Adipocyte (in vitro differentiated cells): ENCODE measurements around the gene CAMKV.

Experiments used
- DNase-seq: peaks from one replicate; pipeline ENCODE4 v3.0.0-alpha.2; 2015; ENCODE audit warnings: low read depth
- H3K27me3 ChIP-seq: replicated peaks from 2 replicates; pipeline ENCODE4 v1.7.0; 2013; ENCODE audit warnings: mild to moderate bottlenecking, low read length, moderate library complexity; ENCODE audit not compliant: control insufficient read depth, insufficient read depth
- H3K36me3 ChIP-seq: 2 replicates; pipeline ENCODE4 v1.7.0; 2013; ENCODE audit warnings: low read length, mild to moderate bottlenecking, moderate library complexity; ENCODE audit not compliant: control insufficient read depth, insufficient read depth, severe bottlenecking
- H3K4me1 ChIP-seq: 2 replicates; pipeline ENCODE4 v1.7.0; 2013; ENCODE audit warnings: mild to moderate bottlenecking, low read length, moderate library complexity; ENCODE audit not compliant: control insufficient read depth, insufficient read depth
- H3K4me3 ChIP-seq: 2 replicates; pipeline ENCODE4 v1.7.0; 2013; ENCODE audit warnings: mild to moderate bottlenecking, low read length, moderate library complexity
- H3K9ac ChIP-seq: 2 replicates; pipeline ENCODE4 v1.7.0; 2013; ENCODE audit warnings: mild to moderate bottlenecking, low read length, moderate library complexity
- H3K9me3 ChIP-seq: 2 replicates; pipeline ENCODE4 v1.7.0; 2013; ENCODE audit warnings: mild to moderate bottlenecking, low read length, moderate library complexity; ENCODE audit not compliant: control insufficient read depth

CAMKV gene

DNA sequence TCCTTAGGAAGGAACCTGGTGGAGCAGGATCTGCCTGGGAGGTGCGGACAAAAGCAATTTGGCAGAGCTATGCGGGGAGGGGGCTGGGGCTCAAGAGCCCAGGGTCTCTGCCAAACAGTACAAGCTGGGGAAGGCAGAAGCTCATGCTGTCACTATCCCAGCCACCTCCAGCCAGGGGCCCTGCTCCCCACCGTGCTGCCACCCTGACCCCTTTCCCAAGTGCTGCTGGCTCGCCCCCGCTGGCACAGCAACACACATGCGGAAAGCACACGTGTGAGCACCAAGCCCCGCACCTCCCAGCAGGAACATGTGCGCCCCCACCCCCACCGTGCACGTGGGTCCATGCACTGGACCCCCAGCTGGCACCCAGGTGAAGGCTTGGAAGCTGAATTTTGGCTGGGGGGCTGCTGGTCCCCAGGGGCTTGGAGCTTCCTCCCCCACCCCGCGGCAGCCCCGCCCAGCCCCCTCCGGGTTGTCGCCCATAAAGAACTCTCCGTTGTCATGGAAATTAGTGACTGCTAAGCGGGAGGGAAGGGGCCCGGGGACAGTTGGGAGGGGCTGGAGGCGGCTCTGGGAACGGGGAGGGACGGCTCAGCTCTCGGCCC, 742 bp downstream of the CAMKV start:
- Histone ChIP-seq H3K27me3 (peaks cover 70% of the 10 kb centered on the region), H3K36me3 (no peaks in the 10 kb centered on the region), H3K4me3 (no peak overlapping the region), H3K4me1 (no peaks in the 10 kb centered on the region), H3K9me3 (peaks cover 5% of the 10 kb centered on the region), H3K9ac (no peak overlapping the region)
- DNase-seq: no peak

- Histone ChIP-seq H3K9me3 (peaks cover 5% of the 10 kb centered on the region), H3K27me3 (peaks cover 77% of the 10 kb centered on the region), H3K36me3 (no peaks in the 10 kb centered on the region), H3K4me3 (no peak overlapping the region), H3K9ac (no peak overlapping the region), H3K4me1 (no peaks in the 10 kb centered on the region)
- peak; percentile 52 for DNase-seq
Observed at GRCh38 chr3:49867871-49868321, 1.8 kb downstream of the CAMKV start.

DNA sequence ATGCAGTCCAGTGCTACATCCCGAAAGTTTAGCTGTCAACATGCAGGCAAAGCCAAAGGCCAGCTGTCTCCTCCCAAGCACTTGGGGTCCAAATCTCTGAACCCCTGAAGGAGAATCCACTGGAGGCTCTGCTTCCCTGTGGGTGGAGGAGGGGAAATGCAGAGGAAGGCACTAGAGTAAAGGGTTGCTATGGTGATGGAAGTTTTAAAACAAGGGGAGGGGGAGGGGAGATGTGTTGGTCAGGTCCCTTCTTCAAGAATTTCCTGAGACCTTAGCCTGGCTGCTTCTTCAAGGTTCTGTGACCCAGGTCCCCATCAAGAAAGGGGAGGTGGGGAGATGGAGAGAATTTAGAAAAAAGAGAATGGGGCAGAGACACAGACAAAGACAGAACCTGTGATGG, 2.3 kb downstream of the CAMKV start:
- peaks cover 5% of the 10 kb centered on the region for H3K9me3 ChIP-seq
- H3K4me1 ChIP-seq: no peaks in the 10 kb centered on the region
- no peak overlapping the region for H3K4me3 ChIP-seq
- no peaks in the 10 kb centered on the region for H3K36me3 ChIP-seq
- H3K9ac ChIP-seq: no peak overlapping the region
- DNase-seq: no peak
- H3K27me3 ChIP-seq: peaks cover 81% of the 10 kb centered on the region

- Histone ChIP-seq H3K27me3 (peaks cover 75% of the 10 kb centered on the region), H3K4me3 (no peak overlapping the region), H3K36me3 (no peaks in the 10 kb centered on the region), H3K9ac (no peak overlapping the region), H3K9me3 (peaks cover 5% of the 10 kb centered on the region), H3K4me1 (no peaks in the 10 kb centered on the region)
- DNase-seq: no peak
Observed at GRCh38 chr3:49865198-49865784, 4.4 kb downstream of the CAMKV start.

DNA sequence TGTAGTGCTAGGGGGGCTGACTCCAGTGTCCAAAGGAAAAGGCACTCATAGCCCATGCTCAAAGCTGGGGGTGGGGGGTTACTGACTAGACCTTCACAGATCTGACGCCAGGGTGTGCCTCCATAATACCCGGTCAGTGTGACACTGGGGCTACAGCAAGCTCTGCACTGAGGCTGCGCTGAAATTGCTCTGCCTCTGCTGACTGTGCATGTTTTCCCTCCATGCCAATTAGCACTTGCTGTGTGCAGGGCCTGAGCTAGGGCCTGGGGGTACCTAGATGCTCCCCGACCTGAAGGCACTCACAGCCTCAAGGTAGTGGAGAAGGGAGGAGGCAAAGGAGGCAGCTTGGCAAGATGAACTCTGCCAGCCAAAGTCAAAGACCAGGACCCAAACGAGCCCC, 5.2 kb downstream of the CAMKV start:
- Histone ChIP-seq H3K27me3 (peaks cover 70% of the 10 kb centered on the region), H3K4me3 (no peak overlapping the region), H3K9ac (no peak overlapping the region), H3K9me3 (peaks cover 5% of the 10 kb centered on the region), H3K4me1 (no peaks in the 10 kb centered on the region), H3K36me3 (no peaks in the 10 kb centered on the region)
- DNase-seq: no peak

DNA sequence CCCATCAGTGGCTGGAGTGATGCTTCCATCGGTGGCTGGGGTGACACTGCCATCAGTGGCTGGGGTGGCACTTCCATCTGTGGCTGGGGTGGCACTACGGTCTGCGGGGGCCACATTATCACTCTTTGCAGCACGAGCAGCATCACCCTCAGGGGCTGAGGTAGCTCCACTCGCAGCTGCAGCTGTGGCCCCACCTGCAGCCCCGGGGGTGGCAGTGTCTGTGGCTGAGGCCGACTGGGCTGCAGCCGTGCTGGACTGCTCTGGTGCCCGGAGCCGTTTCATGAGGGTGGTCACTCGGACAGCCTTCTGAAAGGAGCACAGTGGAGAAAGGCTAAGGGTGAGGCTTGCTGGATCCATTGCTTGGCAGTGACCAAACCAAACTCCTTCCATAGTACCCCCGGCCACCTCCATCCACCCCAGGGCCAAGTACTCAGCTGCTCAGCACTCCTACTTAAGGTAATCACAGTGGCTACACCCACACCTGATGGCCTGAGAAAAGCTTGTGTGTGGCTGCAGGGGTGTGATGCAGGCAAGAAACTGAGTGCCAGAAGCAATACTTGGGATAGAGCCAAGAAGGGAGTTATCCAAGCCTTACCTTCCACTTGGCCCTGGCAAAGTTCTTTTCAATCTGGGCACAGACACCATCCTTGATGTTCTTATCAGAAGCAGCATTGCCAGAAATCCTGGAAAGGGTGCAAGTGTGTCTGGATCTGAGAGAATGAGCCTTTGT, 10.0 kb downstream of the CAMKV start:
- Histone ChIP-seq H3K9ac (no peak overlapping the region), H3K27me3 (peaks cover 30% of the 10 kb centered on the region), H3K4me3 (no peak overlapping the region), H3K4me1 (no peaks in the 10 kb centered on the region), H3K9me3 (no peaks in the 10 kb centered on the region), H3K36me3 (no peaks in the 10 kb centered on the region)
- no peak for DNase-seq

DNA sequence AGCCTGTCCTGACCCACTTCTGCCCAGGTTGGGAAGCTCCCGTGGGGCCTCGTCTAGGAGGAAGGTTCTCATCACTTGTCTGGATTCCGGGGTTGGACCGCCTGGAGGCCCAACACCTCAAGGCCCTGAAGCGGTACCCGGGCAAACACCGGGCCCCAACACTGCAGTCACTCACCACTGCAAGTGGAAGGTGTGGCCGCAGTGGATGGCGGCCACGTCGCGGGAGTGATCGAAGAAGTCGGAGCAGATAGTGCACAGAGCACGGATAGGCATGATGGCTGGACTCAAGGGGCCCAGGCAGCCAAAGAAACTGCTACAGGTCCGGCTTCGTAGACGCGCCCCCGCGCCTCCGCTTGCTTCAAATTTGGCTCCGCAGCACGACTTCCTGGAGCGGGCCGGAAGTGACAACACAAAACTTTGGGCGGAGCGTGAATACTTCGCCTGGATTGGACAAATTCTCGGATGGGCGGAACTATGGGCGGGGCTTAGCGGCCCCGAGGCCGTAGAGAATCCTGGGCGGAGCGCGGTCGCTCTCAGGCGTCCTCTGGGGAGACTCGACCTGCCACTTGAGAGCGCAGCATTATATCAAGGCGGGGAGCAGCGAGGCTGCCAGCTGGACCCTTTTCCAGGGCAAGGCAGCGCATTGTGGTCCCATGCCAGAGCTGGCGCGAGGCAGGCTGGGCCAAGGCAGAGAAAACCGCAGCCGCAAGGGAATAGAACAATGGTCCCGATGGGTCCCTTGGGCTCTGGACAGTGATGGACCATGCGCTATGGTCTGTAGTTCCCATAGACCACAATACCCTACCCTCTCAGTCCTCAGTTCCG, 13.3 kb downstream of the CAMKV start, which contains the start of gene TRAIP:
TRAIP (minus strand) TSS at position 384 of the 825 bp plus-strand sequence; CDS start at position 273, 111 bp downstream.
- H3K27me3 ChIP-seq: peaks cover 4% of the 10 kb centered on the region
- H3K36me3 ChIP-seq: no peaks in the 10 kb centered on the region
- DNase-seq: peak; percentile 99
- no peaks in the 10 kb centered on the region for H3K4me1 ChIP-seq
- peak within 1 kb of the TSS; percentile 89 for H3K4me3 ChIP-seq
- H3K9me3 ChIP-seq: no peaks in the 10 kb centered on the region
- H3K9ac ChIP-seq: peak within 1 kb of the TSS; percentile 76

- peak overlapping the region; percentile 89 for H3K4me3 ChIP-seq
- H3K9ac ChIP-seq: peak overlapping the region; percentile 53
Observed at GRCh38 chr3:49855662-49856061, 14.0 kb downstream of the CAMKV start.

DNA sequence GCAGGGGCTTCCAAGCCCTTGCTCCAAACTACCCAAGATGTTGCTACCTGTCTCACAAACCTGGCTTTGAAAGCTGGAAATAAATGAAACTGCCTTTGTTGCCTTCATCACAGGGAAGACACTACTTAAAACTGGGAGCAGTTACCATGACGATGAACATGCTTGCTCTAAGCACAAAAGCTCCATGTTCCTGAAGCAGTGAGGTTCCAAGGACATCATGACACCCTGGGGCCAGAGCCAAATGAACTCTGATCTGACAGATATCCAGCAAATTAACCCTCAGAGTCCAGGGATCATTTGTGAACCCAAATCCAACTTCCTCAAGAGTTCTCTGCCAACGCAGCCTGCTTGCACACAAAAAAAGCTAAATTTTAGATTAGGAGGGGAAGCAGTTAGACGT, 24.0 kb downstream of the CAMKV start:
- H3K27me3 ChIP-seq: no peaks in the 10 kb centered on the region

More at GRCh38 chr3:49855662-49856061, 14.0 kb downstream of the CAMKV start:
- H3K27me3 ChIP-seq: peaks cover 3% of the 10 kb centered on the region
- no peaks in the 10 kb centered on the region for H3K4me1 ChIP-seq
- no peak for DNase-seq
- H3K9me3 ChIP-seq: no peaks in the 10 kb centered on the region
- no peaks in the 10 kb centered on the region for H3K36me3 ChIP-seq

DNA sequence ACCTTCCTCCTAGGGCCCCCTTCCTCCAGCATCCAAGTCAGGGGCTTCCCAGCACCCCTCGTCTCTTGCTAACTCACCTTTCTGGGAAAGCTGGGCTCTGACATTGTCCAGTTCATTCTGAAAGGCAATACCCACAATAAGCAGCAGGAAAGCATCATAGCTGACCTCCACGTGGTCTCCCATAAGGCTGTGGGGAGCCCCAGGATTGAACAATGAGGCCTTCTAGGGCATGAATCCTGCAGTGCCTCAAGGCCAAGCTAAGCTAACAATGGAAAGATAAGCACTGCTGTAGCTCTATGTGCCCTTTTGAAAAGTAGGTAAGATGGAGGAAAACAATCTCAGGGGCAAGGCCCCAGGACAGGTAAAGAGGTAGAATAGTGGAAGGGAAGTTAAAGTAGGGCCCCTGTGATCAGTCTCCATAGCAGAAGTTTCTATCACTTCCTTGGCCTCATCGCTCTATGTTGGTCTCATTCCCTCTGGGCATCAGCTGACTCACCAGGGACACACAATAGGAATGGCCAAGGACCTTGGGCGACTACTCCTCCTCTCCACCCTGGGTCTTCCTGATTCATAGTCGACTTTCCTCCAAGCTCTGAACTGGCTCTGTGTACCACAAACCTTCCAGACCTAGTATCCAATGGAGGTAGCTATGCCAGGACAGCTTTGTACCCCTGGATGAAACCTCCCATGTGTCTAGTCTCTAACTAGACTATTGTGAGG, 25.1 kb downstream of the CAMKV start:
- no peak for DNase-seq
- Histone ChIP-seq H3K36me3 (no peaks in the 10 kb centered on the region), H3K9me3 (no peaks in the 10 kb centered on the region), H3K4me3 (no peak overlapping the region), H3K27me3 (no peaks in the 10 kb centered on the region), H3K4me1 (no peaks in the 10 kb centered on the region), H3K9ac (no peak overlapping the region)

More for the DNA sequence above, 24.0 kb downstream of the CAMKV start:
- H3K36me3 ChIP-seq: no peaks in the 10 kb centered on the region
- H3K4me1 ChIP-seq: no peaks in the 10 kb centered on the region
- H3K9me3 ChIP-seq: no peaks in the 10 kb centered on the region
- H3K9ac ChIP-seq: no peak overlapping the region
- no peak overlapping the region for H3K4me3 ChIP-seq
- DNase-seq: no peak
